H1 (cell line): Measurements from ENCODE around the gene TC2N. TPM values are rescaled to one million over a fixed set of nuclear protein-coding genes. Genes with fewer than 3 reads are reported as not detected.
"Not testable (repeated sequence)": the region's sequence is repeated elsewhere in the genome, so short reads cannot be mapped to it uniquely, and the experiment has no call there.

ENCODE experiments used
- CTCF ChIA-PET: fragments of 300-600 bp; sonication (Branson Sonifier 250); formaldehyde crosslinking; loops from one replicate; lab custom pipeline; 2021; ENCODE audit not compliant: partially characterized antibody; lab: Charles Lee
- POLR2A ChIA-PET: fragments of 300-600 bp; sonication (Branson Sonifier 250); formaldehyde crosslinking; loops from one replicate; lab custom pipeline; 2021; ENCODE audit warnings: inconsistent platforms; ENCODE audit not compliant: partially characterized antibody; lab: Charles Lee
- DNase-seq, 2 experiments: peaks; one replicate each; pipeline versions ENCODE4 v3.0.0 to v3.0.0-alpha.2; 2010 to 2022; ENCODE audit warnings: low spot score in 2 of 2, low read depth in 1 of 2, mixed read lengths in 1 of 2
- FAIRE-seq: peaks from 2 replicates; lab custom pipeline; 2011; peaks lifted over from hg19 to GRCh38; lab: Jason Lieb, UNC
- H2AFZ ChIP-seq: 2 replicates; pipeline ENCODE4 v1.8.1; 2012; ENCODE audit warnings: low read length, inconsistent platforms
- H2AK5ac ChIP-seq: 2 replicates; pipeline ENCODE4 v1.6.1; 2013; ENCODE audit warnings: low read depth, low read length
- H2BK120ac ChIP-seq: replicated peaks from 2 replicates; pipeline ENCODE3; 2013; ENCODE audit warnings: low read depth, low read length, inconsistent platforms
- H2BK12ac ChIP-seq: 2 replicates; pipeline ENCODE4 v1.6.1; 2013; ENCODE audit warnings: low read depth, low read length
- H2BK15ac ChIP-seq: 2 replicates; pipeline ENCODE4 v1.6.1; 2013; ENCODE audit warnings: low read length
- H2BK20ac ChIP-seq: 2 replicates; pipeline ENCODE4 v1.6.1; 2013; ENCODE audit warnings: low read length
- H2BK5ac ChIP-seq: 2 replicates; pipeline ENCODE4 v1.6.1; 2013; ENCODE audit warnings: low read depth, low read length
- H3K14ac ChIP-seq: 2 replicates; pipeline ENCODE4 v1.6.1; 2013; ENCODE audit warnings: inconsistent platforms; ENCODE audit not compliant: insufficient read length
- H3K18ac ChIP-seq: 2 replicates; pipeline ENCODE4 v1.6.1; 2013; ENCODE audit warnings: low read length; ENCODE audit errors: extremely low read depth
- H3K23ac ChIP-seq: 2 replicates; pipeline ENCODE4 v1.6.1; 2013; ENCODE audit warnings: inconsistent platforms; ENCODE audit not compliant: insufficient read length
- H3K23me2 ChIP-seq: 2 replicates; pipeline ENCODE4 v1.6.1; 2013; ENCODE audit warnings: low read depth, low read length
- H3K27ac ChIP-seq: 2 replicates; pipeline ENCODE4 v1.6.1; 2011; ENCODE audit warnings: low read depth, low read length, inconsistent platforms
- H3K27me3 ChIP-seq, 4 experiments: replicated peaks in 1 of 4; 1 replicate in 1 of 4; 2 replicates in 3 of 4; pipeline versions ENCODE4 v1.6.1 to v1.8.1; 2011 to 2013; ENCODE audit warnings: low read length in 3 of 4, mild to moderate bottlenecking in 3 of 4, inconsistent platforms in 2 of 4, mixed read lengths in 2 of 4, moderate library complexity in 1 of 4; ENCODE audit not compliant: control insufficient read depth in 3 of 4, insufficient read depth in 3 of 4; ENCODE audit errors: extremely low read depth in 1 of 4
- H3K36me3 ChIP-seq, 4 experiments: 2 replicates each; pipeline versions ENCODE4 v1.6.1 to v1.8.1; 2011 to 2013; ENCODE audit warnings: mild to moderate bottlenecking in 4 of 4, low read length in 3 of 4, moderate library complexity in 2 of 4, control low read depth in 1 of 4, inconsistent platforms in 1 of 4; ENCODE audit not compliant: insufficient read depth in 4 of 4, control insufficient read depth in 2 of 4
- H3K4ac ChIP-seq: replicated peaks from 2 replicates; pipeline ENCODE3; 2013; ENCODE audit warnings: low read length, low read depth, mixed read lengths, inconsistent platforms; ENCODE audit not compliant: insufficient read length
- H3K4me1 ChIP-seq, 4 experiments: replicated peaks in 1 of 4; 1 replicate in 1 of 4; 2 replicates in 3 of 4; pipeline versions ENCODE4 v1.6.1 to v1.8.1; 2011 to 2013; ENCODE audit warnings: low read length in 3 of 4, inconsistent platforms in 2 of 4, mixed read lengths in 1 of 4; ENCODE audit not compliant: insufficient read depth in 4 of 4, control insufficient read depth in 3 of 4
- H3K4me2 ChIP-seq, 2 experiments: 2 replicates each; pipeline versions ENCODE4 v1.6.1 to v1.8.1; 2011 to 2013; ENCODE audit warnings: low read depth in 2 of 2, low read length in 2 of 2, control low read depth in 1 of 2, inconsistent platforms in 1 of 2, mild to moderate bottlenecking in 1 of 2; ENCODE audit not compliant: insufficient read depth in 1 of 2
- H3K4me3 ChIP-seq, 4 experiments: fragments of 200-600, 300-600 bp in 1 of 4; sonication (generic), shearing (Covaris generic), sonication (Bioruptor Twin) in 1 of 4; 2 replicates each; pipeline versions ENCODE4 v1.5.1 to v1.8.1; 2011 to 2016; ENCODE audit warnings: low read length in 4 of 4, low read depth in 3 of 4, control low read depth in 2 of 4, inconsistent platforms in 2 of 4, mild to moderate bottlenecking in 2 of 4, mixed read lengths in 1 of 4, moderate library complexity in 1 of 4; ENCODE audit not compliant: insufficient read depth in 2 of 4; ENCODE audit errors: extremely low read depth in 1 of 4
- H3K56ac ChIP-seq: replicated peaks from 2 replicates; pipeline ENCODE3; 2013; ENCODE audit warnings: low read depth, mild to moderate bottlenecking, mixed read lengths, low read length, inconsistent platforms; ENCODE audit not compliant: insufficient read length
- H3K79me1 ChIP-seq: 2 replicates; pipeline ENCODE4 v1.6.1; 2013; ENCODE audit warnings: low read depth, low read length, control low read depth
- H3K79me2 ChIP-seq, 2 experiments: 2 replicates each; pipeline versions ENCODE4 v1.6.1 to v1.8.1; 2012 to 2013; ENCODE audit warnings: low read length in 2 of 2, mild to moderate bottlenecking in 2 of 2, inconsistent platforms in 1 of 2; ENCODE audit not compliant: insufficient read depth in 2 of 2, control insufficient read depth in 1 of 2
- H3K9ac ChIP-seq, 4 experiments: replicated peaks in 1 of 4; 1 replicate in 1 of 4; 2 replicates in 3 of 4; pipeline versions ENCODE4 v1.6.1 to v1.8.1; 2011 to 2013; ENCODE audit warnings: low read depth in 3 of 4, low read length in 3 of 4, control low read depth in 2 of 4, mild to moderate bottlenecking in 2 of 4, moderate library complexity in 2 of 4, inconsistent platforms in 1 of 4; ENCODE audit errors: extremely low read depth in 1 of 4
- H3K9me3 ChIP-seq, 2 experiments: 2 replicates each; pipeline versions ENCODE4 v1.6.1 to v1.8.1; 2012 to 2013; ENCODE audit warnings: mild to moderate bottlenecking in 2 of 2, moderate library complexity in 2 of 2, control low read depth in 1 of 2, inconsistent platforms in 1 of 2, low read depth in 1 of 2, low read length in 1 of 2, mixed read lengths in 1 of 2; ENCODE audit not compliant: insufficient read depth in 2 of 2
- H4K20me1 ChIP-seq, 2 experiments: replicated peaks in 1 of 2; 2 replicates each; pipeline versions ENCODE3 to v1.8.1; 2011 to 2013; ENCODE audit warnings: inconsistent platforms in 2 of 2, low read length in 2 of 2, mild to moderate bottlenecking in 1 of 2; ENCODE audit not compliant: insufficient read depth in 2 of 2, control insufficient read depth in 1 of 2
- H4K5ac ChIP-seq: 2 replicates; pipeline ENCODE4 v1.6.1; 2013; ENCODE audit warnings: low read length, low read depth, mixed read lengths, inconsistent platforms; ENCODE audit not compliant: insufficient read length
- H4K8ac ChIP-seq: 2 replicates; pipeline ENCODE4 v1.8.0; 2013; ENCODE audit warnings: mild to moderate bottlenecking, moderate library complexity, low read length, inconsistent platforms; ENCODE audit not compliant: insufficient read depth; ENCODE audit errors: extremely low read depth
- H4K91ac ChIP-seq: replicated peaks from 2 replicates; pipeline ENCODE3; 2013; ENCODE audit warnings: low read length, mixed read lengths, inconsistent platforms; ENCODE audit not compliant: insufficient read length
- ATF2 ChIP-seq: IDR thresholded peaks from 2 replicates; pipeline ENCODE4 v1.6.1; 2012; ENCODE audit warnings: low read length, inconsistent platforms
- WGBS, 2 experiments: shearing (Covaris generic) in 1 of 2; methylation state at CpG; one replicate each; pipeline versions ENCODE4 v1.1.6 to v1.1.7; 2013 to 2015; ENCODE audit warnings: low lambda C conversion rate in 2 of 2, mixed read lengths in 2 of 2, inconsistent platforms in 1 of 2, low coverage in 1 of 2, missing lambda C conversion rate in 1 of 2; ENCODE audit not compliant: insufficient replicate concordance in 2 of 2, insufficient coverage in 1 of 2, insufficient read length in 1 of 2; ENCODE audit errors: extremely low coverage in 1 of 2, missing lambda C conversion rate in 1 of 2; 5-methylcytosine and 5-hydroxymethylcytosine counted together
- polyA plus RNA-seq, 7 experiments: library from polyadenylated mRNA; depleted of rRNA in 3 of 7; stranded (reverse) in 5 of 7; unstranded in 2 of 7; fragments of >200 nt in 5 of 7; fragments of 200-250 nt in 2 of 7; gene quantifications; 1 replicate in 5 of 7; 2 replicates in 1 of 7; 4 replicates in 1 of 7; pipeline versions ENCODE4 v1.2.1 to v1.2.3, GENCODE V29; 2011 to 2013; ENCODE audit warnings: missing spikeins in 2 of 7, mixed read lengths in 2 of 7
- total RNA-seq: library from RNA; stranded (reverse); fragmentation: NEBNext Ultra II Directional; extraction: Animal tissue kit (Norgen Biotek cat#: 25700); gene quantifications from 2 replicates; pipeline ENCODE4 v1.2.1, GENCODE V29; 2021

Gene TC2N
- total and polyA plus RNA-seq, 2 of the 8 experiments (the other 6 are each of a cell fraction or from before 2014, with no cell fraction given): 9.7 to 36.2 TPM

GRCh38 chr14:91898372-91898771 lies 31.0 kb upstream of the TC2N start (continued):
- TF ChIP-seq ATF2: no peak
- TF ChIP-seq, all 59 proteins: peak for 0

GRCh38 chr14:91897716-91898115 lies 30.4 kb upstream of the TC2N start:
- not testable (repeated sequence) for DNase-seq, H3K23ac ChIP-seq, H3K9me3 ChIP-seq, H3K4me2 ChIP-seq, H2BK15ac ChIP-seq, H2AFZ ChIP-seq, H3K9ac ChIP-seq, H4K5ac ChIP-seq, H3K4me3 ChIP-seq, H2BK12ac ChIP-seq, H2BK5ac ChIP-seq, H2BK20ac ChIP-seq, H4K8ac ChIP-seq, H3K36me3 ChIP-seq, H3K4ac ChIP-seq, H3K79me2 ChIP-seq, H3K18ac ChIP-seq, H3K23me2 ChIP-seq, H3K56ac ChIP-seq, H3K27me3 ChIP-seq, H2BK120ac ChIP-seq, FAIRE-seq, H3K79me1 ChIP-seq, H3K14ac ChIP-seq, H4K91ac ChIP-seq, H2AK5ac ChIP-seq, H3K4me1 ChIP-seq, H4K20me1 ChIP-seq, H3K27ac ChIP-seq
- 86% methylated on average over 5 of the region's 5 CpGs; no CpG with 5 or more reads in 1 of the 2 experiments for WGBS, 2 experiments
- ChIA-PET POLR2A (interaction anchor here (1.2 kb wide), 1 partner anchor 13 kb away, joined by 3 read pairs; no protein-coding TSS in a partner anchor), CTCF (interaction anchor here (0.9 to 2.2 kb wide), 4 partner anchors 11 to 99 kb away, joined by 3 to 8 read pairs (median 6); no protein-coding TSS in a partner anchor)
